ENCODE data around the gene ZFP36. TPM values are rescaled to one million over a fixed set of nuclear protein-coding genes. Genes with fewer than 3 reads are reported as not detected.

The ZFP36 gene
- total RNA-seq, 2 donors from 2014 or later: 96.5 to 170 TPM

DNA sequence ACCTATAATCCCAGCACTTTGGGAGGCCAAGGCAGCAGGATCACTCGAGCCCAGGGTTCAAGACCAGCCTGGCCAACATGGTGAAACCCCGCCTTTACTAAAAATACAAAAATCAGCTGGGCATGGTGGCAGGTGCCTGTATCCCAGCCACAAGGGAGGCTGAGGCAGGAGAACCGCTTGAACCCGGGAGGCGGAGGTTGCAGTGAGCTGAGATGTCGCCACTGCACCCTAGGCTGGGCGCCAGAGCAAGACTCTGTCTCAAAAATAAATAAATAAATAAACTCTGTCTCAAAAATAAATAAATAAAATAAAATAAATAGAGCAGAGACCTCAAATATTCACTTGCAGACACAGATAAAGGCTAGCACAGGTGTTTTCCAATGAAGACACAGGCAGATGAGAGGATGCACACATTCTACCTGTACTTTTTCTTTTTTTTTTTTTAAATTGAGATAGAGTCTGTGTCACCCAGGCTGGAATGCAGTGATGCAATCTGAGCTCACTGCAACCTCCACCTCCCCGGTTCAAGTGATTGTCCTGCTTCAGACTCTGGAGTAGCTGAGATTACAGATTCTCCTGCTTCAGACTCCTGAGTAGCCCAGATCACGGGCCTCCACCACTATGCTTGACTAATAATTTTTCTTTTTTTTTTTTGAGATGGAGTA lies 31.8 kb downstream of the ZFP36 start:
- H3K27ac ChIP-seq: no peak overlapping the region
- H3K4me1 ChIP-seq (replicated peaks): peaks cover 16% of the 10 kb centered on the region
- intact Hi-C loops (cut with DNase I): loop anchor here (5.0 kb wide), 1 partner anchor 94 kb away; the partner anchor contains the start of gene EID2B
- no peak for DNase-seq (ENCODE audit: low spot score)
- no peaks in the 10 kb centered on the region for H3K9me3 ChIP-seq
- no peaks in the 10 kb centered on the region for H3K27me3 ChIP-seq (replicated peaks; ENCODE audit: insufficient read depth)
- TF ChIP-seq, protein P1, sequence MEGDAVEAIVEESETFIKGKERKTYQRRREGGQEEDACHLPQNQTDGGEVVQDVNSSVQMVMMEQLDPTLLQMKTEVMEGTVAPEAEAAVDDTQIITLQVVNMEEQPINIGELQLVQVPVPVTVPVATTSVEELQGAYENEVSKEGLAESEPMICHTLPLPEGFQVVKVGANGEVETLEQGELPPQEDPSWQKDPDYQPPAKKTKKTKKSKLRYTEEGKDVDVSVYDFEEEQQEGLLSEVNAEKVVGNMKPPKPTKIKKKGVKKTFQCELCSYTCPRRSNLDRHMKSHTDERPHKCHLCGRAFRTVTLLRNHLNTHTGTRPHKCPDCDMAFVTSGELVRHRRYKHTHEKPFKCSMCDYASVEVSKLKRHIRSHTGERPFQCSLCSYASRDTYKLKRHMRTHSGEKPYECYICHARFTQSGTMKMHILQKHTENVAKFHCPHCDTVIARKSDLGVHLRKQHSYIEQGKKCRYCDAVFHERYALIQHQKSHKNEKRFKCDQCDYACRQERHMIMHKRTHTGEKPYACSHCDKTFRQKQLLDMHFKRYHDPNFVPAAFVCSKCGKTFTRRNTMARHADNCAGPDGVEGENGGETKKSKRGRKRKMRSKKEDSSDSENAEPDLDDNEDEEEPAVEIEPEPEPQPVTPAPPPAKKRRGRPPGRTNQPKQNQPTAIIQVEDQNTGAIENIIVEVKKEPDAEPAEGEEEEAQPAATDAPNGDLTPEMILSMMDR (IDR thresholded peaks at IDR 0.05): no peak
- TF ChIP-seq POLR2AphosphoS5 (IDR thresholded peaks at IDR 0.05) (no peak), POLR2A (IDR thresholded peaks at IDR 0.05) (no peak)
- no peak overlapping the region for H3K4me3 ChIP-seq
- peaks cover 5 to 6% of the 10 kb centered on the region in 2 donors for H3K36me3 ChIP-seq
- 79% methylated on average over 9 of the region's 9 CpGs for WGBS

DNA sequence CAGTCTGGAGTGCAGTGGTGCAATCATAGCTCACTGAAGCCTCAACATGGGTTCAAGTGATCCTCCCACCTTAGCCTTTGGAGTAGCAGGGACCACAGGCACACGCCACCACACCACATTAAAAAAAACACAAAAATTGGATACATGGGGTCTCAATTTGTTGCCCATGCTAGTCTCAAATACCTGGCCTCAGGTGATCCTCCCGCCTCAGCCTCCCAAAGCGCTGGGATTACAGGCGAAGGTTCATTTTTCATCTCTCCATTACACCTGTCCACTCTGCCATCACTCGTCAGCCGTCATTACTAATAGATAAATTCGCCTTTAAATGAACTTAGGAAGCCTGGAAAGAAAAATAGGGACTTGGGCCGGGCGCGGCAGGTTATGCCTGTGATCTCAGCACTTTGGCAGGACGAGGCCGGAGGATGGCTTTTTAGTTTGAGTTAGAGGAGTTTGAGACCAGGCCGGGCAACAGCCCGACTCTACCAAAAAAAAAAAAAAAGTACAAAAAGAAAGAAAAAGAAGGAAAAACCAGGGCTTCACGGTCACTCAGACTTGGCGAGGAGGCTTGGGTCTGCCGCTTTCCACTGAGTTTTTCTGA lies 38.0 kb downstream of the ZFP36 start:
- TF ChIP-seq POLR2AphosphoS5 (IDR thresholded peaks at IDR 0.05) (no peak), POLR2A (IDR thresholded peaks at IDR 0.05) (no peak)
- TF ChIP-seq, protein P1 (IDR thresholded peaks at IDR 0.05): no peak
- H3K4me1 ChIP-seq (replicated peaks): peaks cover 11% of the 10 kb centered on the region
- peak overlapping the region; percentile 90 to 92 for H3K27ac ChIP-seq
- intact Hi-C loops (cut with DNase I): no loop called here
- no peak for DNase-seq (ENCODE audit: low spot score)
- H3K27me3 ChIP-seq (replicated peaks; ENCODE audit: insufficient read depth): no peaks in the 10 kb centered on the region
- peak overlapping the region; percentile 85 to 94 for H3K4me3 ChIP-seq
- H3K9me3 ChIP-seq: no peaks in the 10 kb centered on the region
- H3K36me3 ChIP-seq: no peaks in the 10 kb centered on the region
- 2% methylated on average over 17 of the region's 17 CpGs for WGBS

GRCh38 chr19:39445196-39446111 lies 38.8 kb downstream of the ZFP36 start, which contains the start of gene SUPT5H:
Gene SUPT5H, plus strand, starts transcription at chr19:39445582. Its CDS starts 309 bp downstream, at chr19:39445891.
- H3K9me3 ChIP-seq: no peaks in the 10 kb centered on the region
- no peaks in the 10 kb centered on the region for H3K36me3 ChIP-seq
- TF ChIP-seq POLR2AphosphoS5 (IDR thresholded peaks at IDR 0.05): peak; percentile 100
- TF ChIP-seq, protein P1 (IDR thresholded peaks at IDR 0.05): no peak
- TF ChIP-seq POLR2A (IDR thresholded peaks at IDR 0.05): peak; percentile 94
- WGBS: under 1% methylated on average over 68 of the region's 68 CpGs
- peak within 1 kb of the TSS; percentile 85 to 94 for H3K4me3 ChIP-seq
- peaks cover 11% of the 10 kb centered on the region for H3K4me1 ChIP-seq (replicated peaks)
- intact Hi-C loops (cut with DNase I): no loop called here
- H3K27ac ChIP-seq: peak within 1 kb of the TSS; percentile 90 to 92
- H3K27me3 ChIP-seq (replicated peaks; ENCODE audit: insufficient read depth): no peaks in the 10 kb centered on the region
- peak; percentile 97 for DNase-seq (ENCODE audit: low spot score)

DNA sequence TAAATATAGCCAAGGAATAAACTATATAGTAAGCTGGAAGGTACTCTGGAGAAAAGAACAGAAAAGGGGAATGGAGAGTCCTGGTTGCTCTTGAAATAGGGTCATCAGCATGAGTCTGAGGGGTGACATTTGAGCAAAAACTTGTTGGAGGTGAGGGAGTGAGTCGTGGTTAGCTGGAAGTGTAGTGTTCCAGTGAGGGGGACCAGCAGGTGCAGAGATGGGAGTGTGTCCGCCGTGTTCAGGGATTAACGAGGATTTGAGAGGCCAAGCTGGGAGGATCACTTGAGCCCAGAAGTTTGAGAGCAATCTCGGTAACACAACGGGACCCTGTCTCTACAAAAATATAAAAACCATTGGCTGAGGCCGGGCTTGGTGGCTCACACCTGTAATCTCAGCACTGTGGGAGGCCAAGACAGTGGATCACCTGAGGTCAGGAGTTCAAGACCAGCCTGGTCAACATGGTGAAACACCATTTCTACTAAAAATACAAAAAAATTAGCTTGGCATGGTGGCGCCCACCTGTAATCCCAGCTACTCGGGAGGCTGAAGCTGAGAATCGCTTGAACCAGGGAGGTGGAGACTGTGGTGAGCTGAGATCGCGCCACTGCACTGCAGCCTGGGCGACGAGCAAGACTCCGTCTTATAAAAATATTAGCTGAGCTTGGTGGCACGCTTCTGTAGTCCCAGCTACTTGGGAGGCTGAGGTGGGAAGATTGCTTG lies 39.9 kb downstream of the ZFP36 start:
- no peak for TF ChIP-seq POLR2A (IDR thresholded peaks at IDR 0.05)
- no peaks in the 10 kb centered on the region for H3K9me3 ChIP-seq
- 83% methylated on average over 16 of the region's 16 CpGs for WGBS
- no peaks in the 10 kb centered on the region for H3K36me3 ChIP-seq
- peak overlapping the region in 1 of 2 donors; percentile 92 for H3K27ac ChIP-seq
- DNase-seq (ENCODE audit: low spot score): no peak
- no peaks in the 10 kb centered on the region for H3K27me3 ChIP-seq (replicated peaks; ENCODE audit: insufficient read depth)
- peaks cover 11% of the 10 kb centered on the region for H3K4me1 ChIP-seq (replicated peaks)
- peak overlapping the region; percentile 85 to 94 for H3K4me3 ChIP-seq
- intact Hi-C loops (cut with DNase I): no loop called here

All from prostate gland (tissue), 2 donors.